Measurements from ENCODE around the gene EFNA5.

Gene EFNA5

DNA sequence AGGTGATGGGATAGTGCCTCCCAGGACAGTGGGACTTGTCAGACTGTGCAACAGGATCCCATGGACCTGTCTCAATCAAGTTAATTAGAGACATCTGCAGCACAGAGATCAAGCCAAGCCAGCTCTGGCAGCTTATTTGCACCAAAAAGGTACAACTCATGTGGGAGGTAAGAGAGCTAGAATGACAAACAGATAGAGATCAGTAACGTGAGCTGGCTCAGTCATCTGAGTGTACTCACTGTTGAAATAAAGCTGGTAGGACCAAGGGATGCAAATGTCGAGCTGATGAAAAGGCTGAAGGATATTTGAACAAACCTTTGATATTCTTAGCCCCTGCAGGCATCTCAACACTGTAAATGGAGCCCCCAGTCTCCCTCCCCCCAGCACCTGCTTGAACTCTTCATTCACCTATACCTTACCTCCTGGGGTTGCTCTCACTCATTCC is 198.1 kb downstream of the EFNA5 start:
- TF ChIP-seq, protein P1, sequence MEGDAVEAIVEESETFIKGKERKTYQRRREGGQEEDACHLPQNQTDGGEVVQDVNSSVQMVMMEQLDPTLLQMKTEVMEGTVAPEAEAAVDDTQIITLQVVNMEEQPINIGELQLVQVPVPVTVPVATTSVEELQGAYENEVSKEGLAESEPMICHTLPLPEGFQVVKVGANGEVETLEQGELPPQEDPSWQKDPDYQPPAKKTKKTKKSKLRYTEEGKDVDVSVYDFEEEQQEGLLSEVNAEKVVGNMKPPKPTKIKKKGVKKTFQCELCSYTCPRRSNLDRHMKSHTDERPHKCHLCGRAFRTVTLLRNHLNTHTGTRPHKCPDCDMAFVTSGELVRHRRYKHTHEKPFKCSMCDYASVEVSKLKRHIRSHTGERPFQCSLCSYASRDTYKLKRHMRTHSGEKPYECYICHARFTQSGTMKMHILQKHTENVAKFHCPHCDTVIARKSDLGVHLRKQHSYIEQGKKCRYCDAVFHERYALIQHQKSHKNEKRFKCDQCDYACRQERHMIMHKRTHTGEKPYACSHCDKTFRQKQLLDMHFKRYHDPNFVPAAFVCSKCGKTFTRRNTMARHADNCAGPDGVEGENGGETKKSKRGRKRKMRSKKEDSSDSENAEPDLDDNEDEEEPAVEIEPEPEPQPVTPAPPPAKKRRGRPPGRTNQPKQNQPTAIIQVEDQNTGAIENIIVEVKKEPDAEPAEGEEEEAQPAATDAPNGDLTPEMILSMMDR (IDR thresholded peaks at IDR 0.05; ENCODE audit: insufficient read depth, low read depth, low read length, missing control alignments) = no peak
- H3K4me3 ChIP-seq (ENCODE audit: low read depth, low read length) = no peak overlapping the region
- no peak for DNase-seq (ENCODE audit: low read depth)

DNA sequence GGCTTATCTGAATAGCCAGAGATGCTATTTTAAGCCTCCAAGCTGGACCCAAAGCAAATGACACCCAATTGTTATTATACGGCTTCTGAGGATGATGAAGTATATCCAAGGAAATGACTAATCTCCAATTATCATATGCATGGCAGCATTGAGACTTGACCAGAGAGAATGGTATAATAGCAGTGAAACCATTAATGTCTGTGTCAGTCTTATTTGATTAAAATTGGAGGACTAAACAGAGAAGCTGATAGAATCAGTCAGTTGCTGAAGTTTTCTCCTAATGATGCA is 200.5 kb downstream of the EFNA5 start:
- DNase-seq (ENCODE audit: low read depth) = no peak
- H3K4me3 ChIP-seq (ENCODE audit: low read depth, low read length) = no peak overlapping the region
- TF ChIP-seq, protein P1 (IDR thresholded peaks at IDR 0.05; ENCODE audit: insufficient read depth, low read depth, low read length, missing control alignments) = no peak

DNA sequence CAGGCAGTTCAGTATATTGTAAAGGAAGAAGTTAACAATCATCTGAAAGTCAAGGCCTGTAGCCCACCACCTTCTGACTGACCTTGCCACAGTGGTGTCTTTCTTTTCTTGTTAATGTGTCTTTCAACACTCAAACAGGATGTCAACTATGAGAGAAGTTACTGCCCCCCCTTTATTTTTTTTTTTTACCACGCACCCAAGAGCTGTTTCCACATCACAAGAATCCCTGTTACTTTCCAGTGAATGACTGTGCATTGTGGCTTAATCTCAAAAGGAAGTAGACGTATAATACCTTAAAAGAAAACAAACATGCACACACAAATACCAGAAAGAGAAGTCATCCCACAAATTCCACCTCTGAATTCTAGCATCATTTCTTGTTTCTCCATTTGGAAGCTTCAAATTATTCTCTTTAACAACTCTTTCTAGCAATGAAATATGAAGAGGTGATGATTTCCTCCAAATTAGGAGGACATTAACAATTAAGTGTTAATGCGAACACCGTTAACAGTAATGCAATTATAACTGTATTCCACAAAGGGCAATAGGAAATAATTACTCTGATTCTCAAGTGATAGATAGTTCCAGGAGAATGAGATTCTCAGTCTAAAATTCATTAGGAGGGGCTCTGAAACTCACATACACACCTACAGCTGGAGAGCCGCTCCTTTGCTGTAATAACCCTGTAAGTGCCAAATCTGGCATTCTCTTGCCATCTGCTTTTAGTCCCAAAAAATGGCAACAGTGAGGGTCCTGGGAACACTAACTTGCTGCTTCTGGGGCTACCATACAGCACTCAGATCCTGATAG is 201.0 kb downstream of the EFNA5 start:
- TF ChIP-seq, protein P1 (IDR thresholded peaks at IDR 0.05; ENCODE audit: insufficient read depth, low read depth, low read length, missing control alignments) = no peak
- peak; percentile 34 for DNase-seq (ENCODE audit: low read depth)
- H3K4me3 ChIP-seq (ENCODE audit: low read depth, low read length) = no peak overlapping the region

DNA sequence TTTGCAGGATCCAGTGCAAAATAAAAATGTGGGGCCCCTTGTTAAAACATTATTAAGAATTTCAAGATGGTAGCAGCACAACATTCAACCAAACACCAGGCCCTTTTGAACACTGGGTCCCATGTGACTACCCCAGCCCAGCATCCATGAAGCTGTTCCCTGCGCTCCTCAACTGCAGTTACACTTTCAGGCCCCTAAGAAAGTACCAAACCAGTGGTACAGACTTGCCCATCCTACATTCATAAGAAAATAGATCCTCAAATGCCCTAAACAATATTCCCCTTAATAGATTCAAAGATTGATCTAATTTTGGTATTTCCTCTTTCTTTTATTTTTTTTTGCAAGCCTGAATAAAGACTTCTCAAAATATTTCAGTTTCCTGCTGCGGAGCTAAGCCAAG is 201.7 kb downstream of the EFNA5 start:
- H3K4me3 ChIP-seq (ENCODE audit: low read depth, low read length) = no peak overlapping the region
- no peak for DNase-seq (ENCODE audit: low read depth)
- TF ChIP-seq, protein P1 (IDR thresholded peaks at IDR 0.05; ENCODE audit: insufficient read depth, low read depth, low read length, missing control alignments) = no peak

DNA sequence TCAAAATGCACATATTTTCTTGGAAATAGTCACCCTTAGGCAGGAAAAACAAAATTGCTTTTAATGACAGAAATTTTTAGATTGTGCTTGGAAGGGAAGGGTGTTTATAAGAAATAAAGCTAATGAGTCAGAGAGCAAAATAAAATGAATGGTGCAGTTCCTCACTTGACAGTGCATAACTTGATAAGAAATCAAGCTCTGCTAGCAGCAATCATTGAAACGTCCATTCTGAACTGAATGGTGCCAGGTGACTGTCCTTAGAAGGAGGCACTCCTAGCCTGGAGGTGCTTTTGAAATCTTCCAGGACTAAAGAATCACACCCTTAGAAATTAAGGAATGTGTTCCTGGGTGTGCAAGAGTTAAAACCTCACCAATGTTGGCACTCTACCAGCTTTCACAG is 202.5 kb downstream of the EFNA5 start:
- DNase-seq (ENCODE audit: low read depth) = no peak
- no peak overlapping the region for H3K4me3 ChIP-seq (ENCODE audit: low read depth, low read length)
- TF ChIP-seq, protein P1 (IDR thresholded peaks at IDR 0.05; ENCODE audit: insufficient read depth, low read depth, low read length, missing control alignments) = no peak

DNA sequence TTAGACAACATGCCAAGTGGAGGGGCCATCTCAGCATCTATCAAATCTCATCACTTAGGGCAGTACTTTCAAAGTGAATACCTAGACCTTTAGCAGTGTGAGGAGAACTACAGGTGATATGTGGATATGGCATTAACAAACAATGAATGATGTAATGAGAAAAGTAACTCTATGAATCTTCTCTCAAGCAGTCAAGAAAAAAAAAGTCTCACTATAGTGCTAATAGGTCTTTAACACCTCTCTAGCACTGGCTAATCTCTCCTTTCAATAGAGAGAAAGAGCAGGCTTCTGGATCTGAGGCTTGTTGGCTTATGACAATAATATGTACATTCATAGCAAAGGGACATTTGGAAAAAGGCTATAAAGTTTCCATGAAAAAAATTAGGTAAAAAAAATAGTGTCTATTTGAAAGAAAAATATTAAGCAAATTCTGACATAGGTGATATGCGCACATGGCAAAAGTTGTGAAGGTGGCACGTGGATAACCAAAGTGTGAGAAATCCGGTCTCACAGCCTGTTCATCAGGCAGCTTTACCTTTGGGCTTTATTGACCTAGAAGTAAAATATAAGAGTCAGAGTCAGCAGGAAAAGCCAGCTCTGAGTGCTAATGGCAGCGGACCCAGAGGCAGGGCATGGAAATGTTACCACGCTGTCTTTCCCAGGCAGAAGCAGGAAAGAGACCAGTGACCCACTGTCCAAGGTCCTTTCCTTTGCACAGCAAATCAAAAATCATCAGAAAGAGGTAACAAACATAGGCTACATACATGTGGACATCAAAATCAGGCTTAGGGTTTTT is 203.4 kb downstream of the EFNA5 start:
- H3K4me3 ChIP-seq (ENCODE audit: low read depth, low read length) = no peak overlapping the region
- TF ChIP-seq, protein P1 (IDR thresholded peaks at IDR 0.05; ENCODE audit: insufficient read depth, low read depth, low read length, missing control alignments) = no peak
- no peak for DNase-seq (ENCODE audit: low read depth)

Measured in GM12865 (cell line).